ENCODE data around the gene P4HA3.

The P4HA3 gene

GRCh38 chr11:74326665-74327064, 15.2 kb upstream of the P4HA3 start:
- Histone ChIP-seq H3K27ac (ENCODE audit: low read length) (no peak overlapping the region), H3K36me3 (ENCODE audit: insufficient read depth, low read length) (no peaks in the 10 kb centered on the region), H3K79me2 (ENCODE audit: insufficient read depth, low read length) (no peaks in the 10 kb centered on the region), H3K9me3 (ENCODE audit: insufficient read depth, low read length, severe bottlenecking) (no peaks in the 10 kb centered on the region), H3K4me1 (ENCODE audit: insufficient read depth, low read length) (no peaks in the 10 kb centered on the region), H3K27me3 (ENCODE audit: insufficient read depth, low read length, poor library complexity) (peaks cover 2% of the 10 kb centered on the region), H4K20me1 (ENCODE audit: insufficient read depth, low read length) (no peaks in the 10 kb centered on the region), H3K4me3 (ENCODE audit: low read depth in 1 of 2, low read length in 2 of 2) (no peak overlapping the region), H3K9ac (ENCODE audit: low read depth, low read length) (no peak overlapping the region), H3K4me2 (ENCODE audit: insufficient read depth, low read length) (no peak overlapping the region), H2AFZ (ENCODE audit: low read depth, low read length) (no peak overlapping the region)
- TF ChIP-seq CTCF (IDR thresholded peaks at IDR 0.05; ENCODE audit: borderline replicate concordance, extremely low read depth, low read length, poor library complexity, severe bottlenecking) = no peak
- TF ChIP-seq EZH2 (IDR thresholded peaks at IDR 0.05; ENCODE audit: borderline replicate concordance, low read depth, low read length, severe bottlenecking) = no peak
- DNase-seq (no peak), ATAC-seq (ENCODE audit: insufficient read depth, low read depth) (no peak)

- no peak overlapping the region for H3K4me2 ChIP-seq (ENCODE audit: insufficient read depth, low read length)
- TF ChIP-seq CTCF (IDR thresholded peaks at IDR 0.05; ENCODE audit: borderline replicate concordance, extremely low read depth, low read length, poor library complexity, severe bottlenecking) (no peak), EZH2 (IDR thresholded peaks at IDR 0.05; ENCODE audit: borderline replicate concordance, low read depth, low read length, severe bottlenecking) (no peak)
- H3K4me1 ChIP-seq (ENCODE audit: insufficient read depth, low read length) = no peaks in the 10 kb centered on the region
- no peak overlapping the region for H3K9ac ChIP-seq (ENCODE audit: low read depth, low read length)
- H3K4me3 ChIP-seq (ENCODE audit: low read depth in 1 of 2, low read length in 2 of 2) = no peak overlapping the region
- ATAC-seq (ENCODE audit: insufficient read depth, low read depth) (no peak), DNase-seq (no peak)
- no peaks in the 10 kb centered on the region for H3K79me2 ChIP-seq (ENCODE audit: insufficient read depth, low read length)
- H3K27me3 ChIP-seq (ENCODE audit: insufficient read depth, low read length, poor library complexity) = peaks cover 2% of the 10 kb centered on the region
- H3K27ac ChIP-seq (ENCODE audit: low read length) = no peak overlapping the region
- no peaks in the 10 kb centered on the region for H3K36me3 ChIP-seq (ENCODE audit: insufficient read depth, low read length)
- H3K9me3 ChIP-seq (ENCODE audit: insufficient read depth, low read length, severe bottlenecking) = no peaks in the 10 kb centered on the region
- H2AFZ ChIP-seq (ENCODE audit: low read depth, low read length) = no peak overlapping the region
- no peaks in the 10 kb centered on the region for H4K20me1 ChIP-seq (ENCODE audit: insufficient read depth, low read length)
Observed at GRCh38 chr11:74325649-74326645, 14.5 kb upstream of the P4HA3 start.

- Histone ChIP-seq H3K27ac (ENCODE audit: low read length) (no peak overlapping the region), H2AFZ (ENCODE audit: low read depth, low read length) (no peak overlapping the region), H3K4me2 (ENCODE audit: insufficient read depth, low read length) (no peak overlapping the region), H3K4me3 (ENCODE audit: low read depth in 1 of 2, low read length in 2 of 2) (no peak overlapping the region), H3K9ac (ENCODE audit: low read depth, low read length) (no peak overlapping the region), H3K9me3 (ENCODE audit: insufficient read depth, low read length, severe bottlenecking) (no peaks in the 10 kb centered on the region), H4K20me1 (ENCODE audit: insufficient read depth, low read length) (no peaks in the 10 kb centered on the region), H3K4me1 (ENCODE audit: insufficient read depth, low read length) (no peaks in the 10 kb centered on the region), H3K79me2 (ENCODE audit: insufficient read depth, low read length) (no peaks in the 10 kb centered on the region), H3K27me3 (ENCODE audit: insufficient read depth, low read length, poor library complexity) (peaks cover 2% of the 10 kb centered on the region), H3K36me3 (ENCODE audit: insufficient read depth, low read length) (no peaks in the 10 kb centered on the region)
- TF ChIP-seq CTCF (IDR thresholded peaks at IDR 0.05; ENCODE audit: borderline replicate concordance, extremely low read depth, low read length, poor library complexity, severe bottlenecking) (no peak), EZH2 (IDR thresholded peaks at IDR 0.05; ENCODE audit: borderline replicate concordance, low read depth, low read length, severe bottlenecking) (no peak)
- ATAC-seq (ENCODE audit: insufficient read depth, low read depth) = no peak
- no peak for DNase-seq
Observed at GRCh38 chr11:74322667-74323066, 11.2 kb upstream of the P4HA3 start.
